K562 (cell line): ENCODE data around the gene CHST1. TPM values are rescaled to one million over a fixed set of nuclear protein-coding genes. Genes with fewer than 3 reads are reported as not detected.

Experiments used
- ATAC-seq: fragments of 200-7000 bp; cut with Tn5 transposase; 3 replicates; pipeline ENCODE4 v1.9.1; 2020; ENCODE audit warnings: moderate library complexity
- BruUV-seq: library from RNA; stranded (reverse); fragments of 400-500 nt; replicated peaks from 2 replicates; lab custom pipeline; 2021; lab: Mats Ljungman, UMichigan
- CTCF ChIA-PET: fragments of 300-600 bp; formaldehyde crosslinking; extraction: SDS; loops from one replicate; lab custom pipeline; 2021; ENCODE audit warnings: low intra/inter-chr PET ratio; lab: Yijun Ruan, JAX
- POLR2A ChIA-PET: fragments of 300-600, 350-650 bp; sonication (Branson Sonifier 250); formaldehyde crosslinking; extraction: SDS; loops from one replicate; lab custom pipeline; 2021; ENCODE audit warnings: antibody characterized with exemption, inconsistent platforms; lab: Yijun Ruan, JAX
- DNase-seq, 4 experiments: peaks; one replicate each; pipeline versions ENCODE4 v3.0.0 to v3.0.0-alpha.2; 2011 to 2018; ENCODE audit warnings: low spot score in 3 of 4, mixed read lengths in 3 of 4; ENCODE audit errors: extremely low read depth in 1 of 4
- FAIRE-seq: peaks from 2 replicates; lab custom pipeline; 2011; peaks lifted over from hg19 to GRCh38; lab: Jason Lieb, UNC
- H2AFZ ChIP-seq: 2 replicates; pipeline ENCODE4 v1.6.0; 2011; ENCODE audit warnings: low read depth, low read length, control low read depth, inconsistent platforms
- H3K27ac ChIP-seq: fragments of 200-600 bp; 3 replicates; pipeline ENCODE4 v1.8.0; 2011; ENCODE audit warnings: low read depth, mild to moderate bottlenecking, control low read depth, inconsistent platforms, low read length, moderate library complexity, mixed read lengths; ENCODE audit errors: extremely low read depth
- H3K27me3 ChIP-seq, 2 experiments: fragments of 300-600 bp in 1 of 2; 2 replicates in 1 of 2; 3 replicates in 1 of 2; pipeline versions ENCODE4 v1.6.0 to v1.8.0; 2011; ENCODE audit warnings: inconsistent platforms in 2 of 2, low read length in 2 of 2, mild to moderate bottlenecking in 1 of 2, mixed read lengths in 1 of 2, moderate library complexity in 1 of 2; ENCODE audit not compliant: control insufficient read depth in 2 of 2, insufficient read depth in 2 of 2
- H3K36me3 ChIP-seq: fragments of 300-600 bp; 3 replicates; pipeline ENCODE4 v1.8.0; 2011; ENCODE audit warnings: mild to moderate bottlenecking, low read length, inconsistent platforms; ENCODE audit not compliant: control insufficient read depth, insufficient read depth
- H3K4me1 ChIP-seq, 2 experiments: fragments of 200-600 bp in 1 of 2; replicated peaks in 1 of 2; 2 replicates in 1 of 2; 3 replicates in 1 of 2; pipeline versions ENCODE4 v1.5.1 to v1.8.0; 2011; ENCODE audit warnings: inconsistent platforms in 2 of 2, low read length in 2 of 2, mild to moderate bottlenecking in 1 of 2, mixed read lengths in 1 of 2, moderate library complexity in 1 of 2; ENCODE audit not compliant: control insufficient read depth in 2 of 2, insufficient read depth in 2 of 2
- H3K4me2 ChIP-seq: 2 replicates; pipeline ENCODE4 v1.6.1; 2011; ENCODE audit warnings: low read length, control low read depth, inconsistent platforms, mixed read lengths; ENCODE audit not compliant: insufficient read depth
- H3K4me3 ChIP-seq: fragments of 200-600 bp; sonication (generic), shearing (Covaris generic); 2 replicates; pipeline ENCODE4 v1.5.1; 2016; ENCODE audit warnings: control low read depth, inconsistent platforms
- H3K79me2 ChIP-seq: fragments of 200-600 bp; 3 replicates; pipeline ENCODE4 v1.8.0; 2011; ENCODE audit warnings: low read length, inconsistent platforms; ENCODE audit not compliant: control insufficient read depth, insufficient read depth
- H3K9ac ChIP-seq, 2 experiments: 2 replicates each; pipeline versions ENCODE4 v1.6.0 to v1.6.1; 2011; ENCODE audit warnings: low read depth in 2 of 2, low read length in 2 of 2, control low read depth in 1 of 2, inconsistent platforms in 1 of 2, mild to moderate bottlenecking in 1 of 2, mixed read lengths in 1 of 2; ENCODE audit not compliant: insufficient read depth in 1 of 2
- H3K9me1 ChIP-seq: one replicate; pipeline ENCODE4 v1.6.0; 2011; ENCODE audit warnings: inconsistent platforms, mild to moderate bottlenecking, low read length, moderate library complexity; ENCODE audit not compliant: control insufficient read depth, insufficient read depth
- H3K9me3 ChIP-seq: replicated peaks from 2 replicates; pipeline ENCODE4 v1.5.1; 2011; ENCODE audit warnings: low read depth, low read length, inconsistent platforms; ENCODE audit not compliant: control insufficient read depth, insufficient read depth
- H4K20me1 ChIP-seq: replicated peaks from 2 replicates; pipeline ENCODE4 v1.6.1; 2011; ENCODE audit warnings: low read length, inconsistent platforms, mixed read lengths; ENCODE audit not compliant: control insufficient read depth, insufficient read depth
- FOXP4 ChIP-seq: sonication (generic); formaldehyde crosslinking; IDR thresholded peaks from 2 replicates; pipeline ENCODE4 v1.8.0; 2022; ENCODE audit warnings: mild to moderate bottlenecking, missing genetic modification reagents, borderline replicate concordance
- POLR3A ChIP-seq: IDR thresholded peaks from 2 replicates; pipeline ENCODE4 v1.6.1; 2011; ENCODE audit warnings: borderline replicate concordance, mild to moderate bottlenecking, moderate library complexity; ENCODE audit not compliant: insufficient read length, insufficient read depth; ENCODE audit errors: extremely low read depth
- RBM25 ChIP-seq: fragments of 200-400 bp; formaldehyde crosslinking; IDR thresholded peaks from 2 replicates; pipeline ENCODE4 v1.6.1; 2018; ENCODE audit warnings: low read length, low read depth, moderate library complexity; ENCODE audit not compliant: severe bottlenecking
- WGBS: fragments of 100-300 bp; shearing (Covaris generic); methylation state at CpG from one replicate; pipeline ENCODE4 v1.1.6; 2016; ENCODE audit warnings: low coverage, mixed read lengths; ENCODE audit not compliant: insufficient coverage; ENCODE audit errors: missing lambda C conversion rate; 5-methylcytosine and 5-hydroxymethylcytosine counted together
- in situ Hi-C: fragments of 300-500 bp; cut with MboI; formaldehyde crosslinking; loops from 4 replicates; pipeline ENCODE4 v1.15.0; 2018; ENCODE audit warnings: inconsistent platforms, mixed read lengths
- intact Hi-C: fragments of 100-400 bp; cut with micrococcal nuclease; formaldehyde crosslinking; loops from 2 replicates; pipeline ENCODE4 v1.14.2; 2022
- polyA plus RNA-seq, 8 experiments: library from polyadenylated mRNA; depleted of rRNA in 4 of 8; stranded (reverse) in 5 of 8; unstranded in 3 of 8; fragments of >200 nt; fragmentation: Nextera tagmentation in 2 of 8; fragmentation: Illumina TruSeq in 1 of 8; extraction: Ambion mirVana in 2 of 8; extraction: Trizol in 1 of 8; gene quantifications; 2 replicates each; pipeline versions ENCODE4 v1.2.1 to v1.2.3, GENCODE V29; 2011 to 2014; ENCODE audit warnings: inconsistent platforms in 1 of 8, missing spikeins in 1 of 8
- total RNA-seq, 7 experiments: library from RNA; depleted of rRNA in 6 of 7; stranded (reverse); fragments of >200 nt in 6 of 7; fragmentation: Illumina TruSeq in 2 of 7; extraction: Trizol in 2 of 7; gene quantifications; 2 replicates each; pipeline versions ENCODE4 v1.2.1 to v1.2.3, GENCODE V29; 2011 to 2021; ENCODE audit warnings: low replicate concordance in 1 of 7

CHST1 gene
- total and polyA plus RNA-seq, 9 of the 15 experiments (the other 6 are each of a cell fraction or from before 2014, with no cell fraction given) = 0.04 to 0.32 (median 0.18) TPM; not detected in 4

GRCh38 chr11:45652781-45653180 is 12.6 kb downstream of the CHST1 start:
- Histone ChIP-seq H4K20me1 (0 out of 2 replicates have a peak, but pooled peaks cover 6% of the 10 kb centered on the region), H3K9me1 (peaks cover 7% of the 10 kb centered on the region), H2AFZ (no peak overlapping the region), H3K79me2 (no peaks in the 10 kb centered on the region), H3K27ac (no peak overlapping the region), H3K9me3 (no peaks in the 10 kb centered on the region), H3K4me1 (peaks cover 0 to 24% of the 10 kb centered on the region in 2 experiments; a peak in 3 of 5 replicates), H3K9ac (no peak overlapping the region), H3K36me3 (no peaks in the 10 kb centered on the region), H3K27me3 (peaks cover 0 to 11% of the 10 kb centered on the region in 2 experiments; a peak in 1 of 5 replicates), H3K4me2 (no peak overlapping the region), H3K4me3 (no peak overlapping the region)
- POLR2A ChIA-PET = interaction anchor here (0.7 to 1.3 kb wide), 2 partner anchors 12 to 15 kb away, joined by 3 read pairs; no protein-coding TSS in a partner anchor
- no peak for ATAC-seq
- no TSS peak for BruUV-seq
- TF ChIP-seq POLR3A = no peak
- TF ChIP-seq FOXP4 (CRISPR knock-in tag) = no peak
- peak; percentile 43 for TF ChIP-seq RBM25
- 1% methylated on average over 6 of the region's 6 CpGs for WGBS
- CTCF ChIA-PET = no interaction called here
- no peak for FAIRE-seq
- in situ Hi-C loops = no loop called here
- no peak for DNase-seq
- intact Hi-C loops = loop anchor here (10.0 kb wide), 2 partner anchors 98 to 198 kb away; no protein-coding TSS in a partner anchor
